ENCODE data around the gene DACH1.

The DACH1 gene

DNA sequence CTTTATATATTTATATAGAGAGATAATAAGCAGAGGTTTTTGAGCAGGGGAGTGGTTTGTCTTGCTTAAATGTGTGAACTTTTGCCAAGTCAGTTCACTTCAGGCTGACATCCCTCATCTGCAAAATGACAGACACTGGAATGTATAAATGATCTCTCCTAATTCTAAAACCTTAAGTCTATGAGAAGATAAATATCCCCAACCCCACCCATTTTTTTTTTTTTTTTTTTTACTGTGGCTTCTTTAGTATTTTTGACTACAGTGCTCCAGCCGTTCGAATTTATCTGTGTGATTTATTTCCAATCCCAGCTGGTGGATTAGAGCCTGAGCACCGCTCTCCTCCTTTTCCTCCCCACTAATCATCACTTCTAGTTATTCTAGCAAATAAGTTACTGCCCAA is 234.8 kb downstream of the DACH1 start:
- H3K4me3 ChIP-seq (ENCODE audit: low read depth, low read length) = no peak overlapping the region
- DNase-seq (ENCODE audit: low read depth) = no peak
- TF ChIP-seq POLR2A (IDR thresholded peaks at IDR 0.05; ENCODE audit: extremely low read depth, insufficient read length) (no peak), MYC (IDR thresholded peaks at IDR 0.05; ENCODE audit: low read depth, low read length) (no peak)
- TF ChIP-seq, protein P1, sequence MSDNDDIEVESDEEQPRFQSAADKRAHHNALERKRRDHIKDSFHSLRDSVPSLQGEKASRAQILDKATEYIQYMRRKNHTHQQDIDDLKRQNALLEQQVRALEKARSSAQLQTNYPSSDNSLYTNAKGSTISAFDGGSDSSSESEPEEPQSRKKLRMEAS (IDR thresholded peaks at IDR 0.05; ENCODE audit: low read depth, low read length) = no peak
- TF ChIP-seq, protein P2, sequence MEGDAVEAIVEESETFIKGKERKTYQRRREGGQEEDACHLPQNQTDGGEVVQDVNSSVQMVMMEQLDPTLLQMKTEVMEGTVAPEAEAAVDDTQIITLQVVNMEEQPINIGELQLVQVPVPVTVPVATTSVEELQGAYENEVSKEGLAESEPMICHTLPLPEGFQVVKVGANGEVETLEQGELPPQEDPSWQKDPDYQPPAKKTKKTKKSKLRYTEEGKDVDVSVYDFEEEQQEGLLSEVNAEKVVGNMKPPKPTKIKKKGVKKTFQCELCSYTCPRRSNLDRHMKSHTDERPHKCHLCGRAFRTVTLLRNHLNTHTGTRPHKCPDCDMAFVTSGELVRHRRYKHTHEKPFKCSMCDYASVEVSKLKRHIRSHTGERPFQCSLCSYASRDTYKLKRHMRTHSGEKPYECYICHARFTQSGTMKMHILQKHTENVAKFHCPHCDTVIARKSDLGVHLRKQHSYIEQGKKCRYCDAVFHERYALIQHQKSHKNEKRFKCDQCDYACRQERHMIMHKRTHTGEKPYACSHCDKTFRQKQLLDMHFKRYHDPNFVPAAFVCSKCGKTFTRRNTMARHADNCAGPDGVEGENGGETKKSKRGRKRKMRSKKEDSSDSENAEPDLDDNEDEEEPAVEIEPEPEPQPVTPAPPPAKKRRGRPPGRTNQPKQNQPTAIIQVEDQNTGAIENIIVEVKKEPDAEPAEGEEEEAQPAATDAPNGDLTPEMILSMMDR (IDR thresholded peaks at IDR 0.05; ENCODE audit: low read depth, low read length) = no peak

DNA sequence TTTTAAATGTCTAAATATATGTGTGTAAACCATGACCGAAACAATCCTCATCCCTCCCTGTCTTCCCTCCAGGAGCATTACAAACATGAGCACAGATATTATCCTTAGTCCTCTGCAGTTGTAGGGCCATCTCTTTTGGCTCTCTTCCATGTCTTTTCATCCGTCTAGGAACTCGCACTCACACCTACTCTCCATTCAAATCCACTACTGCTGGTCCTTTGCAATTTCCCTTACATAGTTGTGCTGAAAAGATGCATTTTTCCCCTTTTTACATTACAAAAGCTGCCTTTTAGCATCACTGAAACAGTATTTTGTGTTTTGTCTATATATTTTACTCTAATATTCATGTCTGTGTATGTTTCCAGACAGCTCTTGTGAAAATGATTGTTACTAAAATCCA is 237.8 kb downstream of the DACH1 start:
- TF ChIP-seq POLR2A (IDR thresholded peaks at IDR 0.05; ENCODE audit: extremely low read depth, insufficient read length) = no peak
- TF ChIP-seq, protein P1 (IDR thresholded peaks at IDR 0.05; ENCODE audit: low read depth, low read length) = no peak
- TF ChIP-seq, protein P2 (IDR thresholded peaks at IDR 0.05; ENCODE audit: low read depth, low read length) = no peak
- no peak overlapping the region for H3K4me3 ChIP-seq (ENCODE audit: low read depth, low read length)
- DNase-seq (ENCODE audit: low read depth) = no peak

DNA sequence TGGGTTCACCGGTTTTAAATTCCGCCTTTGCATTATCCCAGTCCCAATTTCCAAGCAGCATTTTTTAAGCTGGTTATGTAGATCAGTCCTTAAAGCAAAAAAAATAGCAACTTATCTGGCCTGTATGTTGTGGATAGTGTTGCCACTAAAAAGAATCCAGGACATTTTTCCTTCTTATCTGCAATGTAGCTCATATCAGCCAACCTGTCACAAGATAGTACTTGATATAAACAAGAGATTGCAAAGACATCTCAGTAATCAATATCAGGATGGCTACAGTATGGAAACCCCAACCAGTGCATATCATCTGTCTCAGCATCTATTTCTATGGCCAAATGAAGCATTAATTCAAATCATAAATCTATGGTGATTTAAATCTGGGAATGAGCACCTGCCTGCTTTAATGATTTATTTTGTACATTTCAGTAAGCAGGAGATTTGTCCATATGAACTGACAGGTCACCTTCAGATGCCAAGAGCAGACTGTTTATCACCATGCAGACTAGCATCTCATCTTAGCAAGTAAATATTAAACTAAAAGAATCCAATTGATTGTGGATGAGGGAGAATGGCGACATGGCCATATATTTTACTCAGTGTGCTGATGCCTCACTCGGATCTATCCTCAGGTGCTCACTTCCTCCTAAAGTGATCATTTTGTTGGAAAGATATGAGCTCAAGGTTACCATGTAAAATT is 240.4 kb downstream of the DACH1 start:
- no peak overlapping the region for H3K4me3 ChIP-seq (ENCODE audit: low read depth, low read length)
- no peak for DNase-seq (ENCODE audit: low read depth)
- TF ChIP-seq POLR2A (IDR thresholded peaks at IDR 0.05; ENCODE audit: extremely low read depth, insufficient read length) (no peak), MYC (IDR thresholded peaks at IDR 0.05; ENCODE audit: low read depth, low read length) (no peak)
- TF ChIP-seq, protein P2 (IDR thresholded peaks at IDR 0.05; ENCODE audit: low read depth, low read length) = no peak
- TF ChIP-seq, protein P1 (IDR thresholded peaks at IDR 0.05; ENCODE audit: low read depth, low read length) = no peak

DNA sequence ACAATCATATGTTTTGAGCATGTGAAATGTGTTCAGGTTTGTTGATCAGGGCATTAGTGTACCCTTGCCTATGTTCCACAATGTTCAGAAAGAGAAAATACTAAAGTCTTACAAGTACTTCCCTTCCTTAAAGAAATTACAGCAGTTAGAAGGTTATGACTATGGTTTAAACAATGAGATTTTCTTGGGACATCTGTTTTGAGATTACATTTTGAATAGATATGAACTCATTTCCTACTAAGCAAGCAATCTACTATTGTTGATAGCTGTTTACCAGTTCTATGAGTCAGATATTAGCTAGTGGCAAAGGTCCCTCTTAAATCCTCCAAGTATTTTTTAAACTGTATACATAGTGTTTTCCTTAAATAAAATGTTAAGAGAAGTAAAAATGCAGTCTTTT is 241.3 kb downstream of the DACH1 start:
- no peak for TF ChIP-seq MYC (IDR thresholded peaks at IDR 0.05; ENCODE audit: low read depth, low read length)
- TF ChIP-seq, protein P1 (IDR thresholded peaks at IDR 0.05; ENCODE audit: low read depth, low read length) = no peak
- no peak for TF ChIP-seq POLR2A (IDR thresholded peaks at IDR 0.05; ENCODE audit: extremely low read depth, insufficient read length)
- TF ChIP-seq, protein P2 (IDR thresholded peaks at IDR 0.05; ENCODE audit: low read depth, low read length) = no peak
- DNase-seq (ENCODE audit: low read depth) = no peak

DNA sequence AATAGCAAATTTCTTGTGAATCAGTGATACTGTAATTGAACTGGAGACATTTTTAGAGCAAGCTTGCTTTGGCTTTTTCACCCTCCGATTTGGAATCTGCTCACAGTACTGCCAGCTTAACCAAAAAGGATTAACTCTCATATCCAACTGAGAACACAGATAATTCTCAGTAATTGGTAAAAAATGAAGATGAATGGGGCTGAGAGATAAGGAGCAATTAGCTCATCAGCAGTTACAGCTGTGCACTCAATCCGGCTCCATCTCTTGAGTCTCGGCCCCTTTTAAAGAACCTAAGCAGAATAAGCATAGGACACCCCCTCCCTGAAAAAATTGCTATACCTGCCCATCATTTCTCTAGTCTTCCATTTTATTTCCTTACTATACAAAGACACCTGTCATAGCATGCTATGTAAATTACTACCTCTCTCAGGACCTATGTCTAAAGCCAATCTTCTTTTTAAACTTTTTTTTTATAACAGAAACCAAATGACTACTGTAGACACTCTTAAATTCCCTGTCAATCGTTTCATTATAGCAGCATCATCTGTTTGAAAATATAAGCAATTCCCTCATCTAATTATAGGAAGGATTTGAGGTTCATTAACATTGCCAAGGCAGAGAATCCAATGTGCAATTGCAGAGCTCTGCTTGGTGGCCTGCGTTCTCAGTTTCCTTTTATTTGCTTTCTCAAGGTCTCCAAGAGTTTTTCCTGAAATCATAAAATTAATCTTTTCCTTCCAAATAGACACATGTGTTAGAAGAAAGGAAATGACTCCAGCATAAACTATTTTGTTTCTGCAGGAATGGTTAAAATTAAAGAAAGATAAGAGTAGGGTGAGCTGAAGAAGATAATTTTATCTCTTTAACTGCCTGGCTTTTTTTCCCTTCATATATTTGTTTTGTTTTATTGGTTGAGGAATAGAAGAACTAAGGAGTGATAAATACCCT is 242.1 kb downstream of the DACH1 start:
- no peak overlapping the region for H3K4me3 ChIP-seq (ENCODE audit: low read depth, low read length)
- no peak for DNase-seq (ENCODE audit: low read depth)
- TF ChIP-seq, protein P2 (IDR thresholded peaks at IDR 0.05; ENCODE audit: low read depth, low read length) = no peak
- TF ChIP-seq, protein P1 (IDR thresholded peaks at IDR 0.05; ENCODE audit: low read depth, low read length) = no peak
- no peak for TF ChIP-seq POLR2A (IDR thresholded peaks at IDR 0.05; ENCODE audit: extremely low read depth, insufficient read length)
- TF ChIP-seq MYC (IDR thresholded peaks at IDR 0.05; ENCODE audit: low read depth, low read length) = no peak

More for the DNA sequence above, 241.3 kb downstream of the DACH1 start:
- H3K4me3 ChIP-seq (ENCODE audit: low read depth, low read length) = no peak overlapping the region

All from NB4 (cell line).